Measurements from ENCODE around the gene ARFGAP1.

Gene ARFGAP1

GRCh38 chr20:63315240-63315689 is 42.7 kb downstream of the ARFGAP1 start:
- no peak for TF ChIP-seq EZH2phosphoT487 (IDR thresholded peaks at IDR 0.05; ENCODE audit: borderline replicate concordance)
- TF ChIP-seq, protein P1, sequence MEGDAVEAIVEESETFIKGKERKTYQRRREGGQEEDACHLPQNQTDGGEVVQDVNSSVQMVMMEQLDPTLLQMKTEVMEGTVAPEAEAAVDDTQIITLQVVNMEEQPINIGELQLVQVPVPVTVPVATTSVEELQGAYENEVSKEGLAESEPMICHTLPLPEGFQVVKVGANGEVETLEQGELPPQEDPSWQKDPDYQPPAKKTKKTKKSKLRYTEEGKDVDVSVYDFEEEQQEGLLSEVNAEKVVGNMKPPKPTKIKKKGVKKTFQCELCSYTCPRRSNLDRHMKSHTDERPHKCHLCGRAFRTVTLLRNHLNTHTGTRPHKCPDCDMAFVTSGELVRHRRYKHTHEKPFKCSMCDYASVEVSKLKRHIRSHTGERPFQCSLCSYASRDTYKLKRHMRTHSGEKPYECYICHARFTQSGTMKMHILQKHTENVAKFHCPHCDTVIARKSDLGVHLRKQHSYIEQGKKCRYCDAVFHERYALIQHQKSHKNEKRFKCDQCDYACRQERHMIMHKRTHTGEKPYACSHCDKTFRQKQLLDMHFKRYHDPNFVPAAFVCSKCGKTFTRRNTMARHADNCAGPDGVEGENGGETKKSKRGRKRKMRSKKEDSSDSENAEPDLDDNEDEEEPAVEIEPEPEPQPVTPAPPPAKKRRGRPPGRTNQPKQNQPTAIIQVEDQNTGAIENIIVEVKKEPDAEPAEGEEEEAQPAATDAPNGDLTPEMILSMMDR (conservative IDR thresholded peaks at IDR 0.05; ENCODE audit: low read length), result no peak
- Histone ChIP-seq H3K9me3 (ENCODE audit: insufficient read depth, low read depth, low read length) (no peaks in the 10 kb centered on the region), H3K36me3 (ENCODE audit: insufficient read depth, low read length) (no peaks in the 10 kb centered on the region), H3K4me3 (ENCODE audit: low read length, poor library complexity, severe bottlenecking) (no peak overlapping the region), H3F3A (ENCODE audit: low read depth) (no peaks in the 10 kb centered on the region), H3K9ac (ENCODE audit: low read depth, low read length, poor library complexity, severe bottlenecking) (no peak overlapping the region), H3K27me3 (ENCODE audit: insufficient read depth, low read length, poor library complexity, severe bottlenecking) (no peaks in the 10 kb centered on the region), H3K4me1 (ENCODE audit: insufficient read depth, low read length, poor library complexity, severe bottlenecking) (peaks cover 7% of the 10 kb centered on the region), H3K79me2 (ENCODE audit: insufficient read depth, low read length) (no peaks in the 10 kb centered on the region), H3K9me2 (replicated peaks; ENCODE audit: low read depth, low read length) (no peaks in the 10 kb centered on the region), H2AFZ (ENCODE audit: low read length) (no peak overlapping the region), H3K4me2 (ENCODE audit: low read depth, low read length, poor library complexity, severe bottlenecking) (no peak overlapping the region), H4K20me1 (ENCODE audit: insufficient read depth, low read length, poor library complexity, severe bottlenecking) (no peaks in the 10 kb centered on the region)

DNA sequence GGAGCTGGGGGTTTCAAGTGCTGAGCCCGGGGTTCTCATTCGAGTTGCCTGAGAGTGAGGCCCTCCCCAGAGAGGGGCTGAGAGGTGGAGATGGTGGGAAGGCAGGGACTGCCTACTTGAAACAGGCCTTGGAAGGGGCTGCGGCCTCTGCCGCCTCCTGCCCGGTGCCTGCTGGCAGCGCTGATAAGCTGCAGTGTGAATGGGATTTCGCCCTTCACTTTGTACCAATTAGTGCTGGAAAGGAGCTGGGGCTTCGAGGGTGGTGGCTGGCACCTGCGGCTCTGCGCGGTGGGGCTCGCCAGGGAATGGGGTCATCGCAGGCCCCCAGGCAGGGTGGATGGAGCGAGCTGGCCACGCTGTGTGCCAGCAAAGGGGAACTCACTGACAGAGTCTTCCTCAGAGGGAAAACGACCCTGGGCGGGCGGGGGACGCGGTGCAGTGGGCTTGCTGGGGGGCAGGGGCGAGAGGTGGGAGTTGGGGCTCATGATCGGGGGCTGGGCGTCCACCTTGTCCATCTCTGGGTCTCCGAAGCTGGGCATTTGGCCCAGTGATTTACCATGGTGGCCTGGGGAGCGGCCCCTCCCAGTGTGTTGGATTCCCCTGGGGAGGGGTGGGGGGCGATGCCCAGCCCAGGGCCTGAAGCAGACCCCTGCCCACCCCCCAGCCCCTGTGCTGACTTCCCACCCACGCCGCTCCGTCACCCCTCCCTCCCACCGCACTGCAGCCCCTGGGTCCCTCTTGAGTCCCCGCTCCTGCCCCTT is 43.3 kb downstream of the ARFGAP1 start:
- TF ChIP-seq, protein P1 (conservative IDR thresholded peaks at IDR 0.05; ENCODE audit: low read length), result no peak
- TF ChIP-seq EZH2phosphoT487 (IDR thresholded peaks at IDR 0.05; ENCODE audit: borderline replicate concordance), result no peak
- no peaks in the 10 kb centered on the region for H3F3A ChIP-seq (ENCODE audit: low read depth)
- H3K36me3 ChIP-seq (ENCODE audit: insufficient read depth, low read length), result no peaks in the 10 kb centered on the region
- H3K4me3 ChIP-seq (ENCODE audit: low read length, poor library complexity, severe bottlenecking), result no peak overlapping the region
- H3K27me3 ChIP-seq (ENCODE audit: insufficient read depth, low read length, poor library complexity, severe bottlenecking), result no peaks in the 10 kb centered on the region
- no peak overlapping the region for H3K4me2 ChIP-seq (ENCODE audit: low read depth, low read length, poor library complexity, severe bottlenecking)
- H3K9me3 ChIP-seq (ENCODE audit: insufficient read depth, low read depth, low read length), result no peaks in the 10 kb centered on the region
- H3K79me2 ChIP-seq (ENCODE audit: insufficient read depth, low read length), result no peaks in the 10 kb centered on the region
- no peak overlapping the region for H2AFZ ChIP-seq (ENCODE audit: low read length)
- no peaks in the 10 kb centered on the region for H3K9me2 ChIP-seq (replicated peaks; ENCODE audit: low read depth, low read length)
- H3K9ac ChIP-seq (ENCODE audit: low read depth, low read length, poor library complexity, severe bottlenecking), result no peak overlapping the region
- H4K20me1 ChIP-seq (ENCODE audit: insufficient read depth, low read length, poor library complexity, severe bottlenecking), result no peaks in the 10 kb centered on the region
- peaks cover 7% of the 10 kb centered on the region for H3K4me1 ChIP-seq (ENCODE audit: insufficient read depth, low read length, poor library complexity, severe bottlenecking)

GRCh38 chr20:63316502-63316921 is 43.9 kb downstream of the ARFGAP1 start:
- no peaks in the 10 kb centered on the region for H3K36me3 ChIP-seq (ENCODE audit: insufficient read depth, low read length)
- no peak overlapping the region for H3K4me2 ChIP-seq (ENCODE audit: low read depth, low read length, poor library complexity, severe bottlenecking)
- H3K4me3 ChIP-seq (ENCODE audit: low read length, poor library complexity, severe bottlenecking), result no peak overlapping the region
- H3F3A ChIP-seq (ENCODE audit: low read depth), result no peaks in the 10 kb centered on the region
- H3K27me3 ChIP-seq (ENCODE audit: insufficient read depth, low read length, poor library complexity, severe bottlenecking), result no peaks in the 10 kb centered on the region
- no peak overlapping the region for H2AFZ ChIP-seq (ENCODE audit: low read length)
- no peaks in the 10 kb centered on the region for H3K9me2 ChIP-seq (replicated peaks; ENCODE audit: low read depth, low read length)
- H3K4me1 ChIP-seq (ENCODE audit: insufficient read depth, low read length, poor library complexity, severe bottlenecking), result peaks cover 7% of the 10 kb centered on the region
- TF ChIP-seq, protein P1 (conservative IDR thresholded peaks at IDR 0.05; ENCODE audit: low read length), result no peak
- no peaks in the 10 kb centered on the region for H3K79me2 ChIP-seq (ENCODE audit: insufficient read depth, low read length)
- H3K9me3 ChIP-seq (ENCODE audit: insufficient read depth, low read depth, low read length), result no peaks in the 10 kb centered on the region
- no peak overlapping the region for H3K9ac ChIP-seq (ENCODE audit: low read depth, low read length, poor library complexity, severe bottlenecking)
- no peaks in the 10 kb centered on the region for H4K20me1 ChIP-seq (ENCODE audit: insufficient read depth, low read length, poor library complexity, severe bottlenecking)
